Measurements from ENCODE around the gene SPINK13. TPM values are rescaled to one million over a fixed set of nuclear protein-coding genes. Genes with fewer than 3 reads are reported as not detected.
"Not testable (repeated sequence)": the region's sequence is repeated elsewhere in the genome, so short reads cannot be mapped to it uniquely, and the experiment has no call there.

SPINK13 gene
- under 1 TPM; 0.17 to 0.59 (median 0.37) TPM for polyA plus RNA-seq (ENCODE audit: insufficient read length in 3 of 3)

- no peak for DNase-seq (ENCODE audit: low read depth in 3 of 3, low spot score in 2 of 3)
Measured at GRCh38 chr5:148268566-148268965, at the start of gene SPINK13. Gene SPINK13 (plus strand): TSS chr5:148268794. CDS start chr5:148270073, 1,279 bp downstream.

GRCh38 chr5:148221508-148221907 is 47.1 kb upstream of the SPINK13 start:
- DNase-seq (ENCODE audit: low read depth in 3 of 3, low spot score in 2 of 3), result no peak

- DNase-seq (ENCODE audit: low read depth in 3 of 3, low spot score in 2 of 3), result no peak
Measured at GRCh38 chr5:148224117-148224742, 44.4 kb upstream of the SPINK13 start.

- no peak for DNase-seq (ENCODE audit: low read depth in 3 of 3, low spot score in 2 of 3)
Measured at GRCh38 chr5:148228392-148228984, 40.1 kb upstream of the SPINK13 start.

DNA sequence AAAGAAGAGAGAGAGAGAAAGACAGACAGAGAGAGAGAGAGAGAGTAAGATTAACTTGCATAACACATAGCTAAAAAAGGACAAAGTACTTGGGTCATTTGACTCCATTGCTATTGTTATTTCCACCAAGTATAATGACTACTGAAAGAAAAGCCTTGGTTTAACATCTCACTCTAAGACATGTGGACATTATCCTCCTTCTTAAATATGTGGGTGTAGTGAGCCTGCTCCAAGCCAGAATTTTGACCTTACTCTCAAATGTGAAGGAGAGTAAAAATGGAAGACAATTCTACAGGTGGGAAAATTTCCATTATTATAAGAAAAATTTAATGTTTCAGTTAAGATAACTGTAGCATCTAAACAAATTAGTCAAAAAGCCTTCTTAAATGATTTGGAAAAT is 38.8 kb upstream of the SPINK13 start:
- no peak for DNase-seq (ENCODE audit: low read depth in 3 of 3, low spot score in 2 of 3)

GRCh38 chr5:148230240-148230639 is 38.4 kb upstream of the SPINK13 start:
- DNase-seq (ENCODE audit: low read depth in 3 of 3, low spot score in 2 of 3), result no peak

DNA sequence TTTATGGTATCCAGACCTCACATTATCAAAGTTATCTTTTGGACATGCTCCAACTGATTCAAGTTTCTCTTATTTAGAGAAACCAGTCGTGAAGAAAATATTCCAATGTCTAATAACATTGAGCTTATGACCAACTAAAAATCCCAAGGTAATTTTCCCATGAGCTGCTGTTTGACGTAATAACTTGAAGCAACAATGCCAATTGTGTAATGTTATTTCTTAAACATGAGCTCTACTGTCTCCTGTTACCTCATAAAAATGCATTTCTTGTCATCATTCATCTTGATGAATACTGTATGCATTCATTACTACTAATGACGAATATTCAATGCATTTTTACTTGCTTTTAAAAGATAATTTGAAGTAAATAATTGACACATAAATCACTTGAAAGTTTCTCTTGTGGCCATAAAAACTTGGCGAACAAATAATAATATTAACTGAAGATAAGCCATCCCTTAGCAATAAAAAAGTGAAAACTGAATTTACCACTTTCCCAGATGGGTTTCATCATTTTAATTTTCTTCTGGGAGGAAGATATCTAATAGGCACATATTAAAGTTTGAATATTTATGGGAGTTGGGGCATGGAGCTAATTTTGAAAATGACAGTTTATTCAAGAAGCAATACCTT is 30.7 kb upstream of the SPINK13 start:
- DNase-seq (ENCODE audit: low read depth in 3 of 3, low spot score in 2 of 3), result peak in 1 of 3 donors; percentile 7

DNA sequence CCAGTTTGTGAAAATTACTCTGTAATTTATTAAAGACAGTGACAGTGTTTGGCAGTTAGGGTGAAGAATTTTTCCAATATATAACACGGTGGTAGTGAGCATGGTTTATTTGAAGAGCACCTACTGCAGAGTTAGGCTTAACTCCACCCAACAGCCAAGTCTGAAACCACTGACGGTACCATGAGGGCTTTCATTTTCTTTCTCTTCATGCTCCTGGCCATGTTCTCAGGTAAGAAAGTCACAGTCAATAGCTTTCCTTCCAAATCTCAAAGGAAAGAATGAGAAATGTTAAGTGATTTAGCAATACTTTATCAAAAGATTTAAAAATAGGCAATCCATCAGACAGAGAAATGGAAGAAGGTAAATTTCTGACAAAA is 30.2 kb upstream of the SPINK13 start, which contains the start of gene MARCOL:
Gene MARCOL, plus strand, starts transcription at position 108 of the 377 bp plus-strand sequence. Its CDS starts 73 bp downstream, at position 181.
- DNase-seq (ENCODE audit: low read depth in 3 of 3, low spot score in 2 of 3), result no peak

DNA sequence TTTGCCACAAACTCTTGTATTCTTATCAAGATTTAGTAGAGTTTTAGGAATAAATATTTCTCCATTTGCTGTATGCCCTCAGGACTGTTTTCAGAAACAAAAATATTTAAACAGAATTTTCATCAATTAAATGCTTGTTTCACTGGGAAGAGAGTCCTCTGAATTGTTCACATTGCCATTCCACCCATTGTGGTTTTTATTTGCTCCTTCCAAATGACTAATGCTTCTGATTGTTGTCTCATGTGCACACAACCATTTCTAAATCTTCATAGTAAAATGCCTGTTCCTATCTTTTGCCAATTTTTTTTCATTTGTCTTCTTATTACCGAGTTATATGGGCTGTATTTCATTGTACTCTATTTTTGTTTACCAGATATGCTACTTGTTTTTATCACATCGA is 19.7 kb upstream of the SPINK13 start:
- DNase-seq (ENCODE audit: low read depth in 3 of 3, low spot score in 2 of 3), result no peak

- no peak for DNase-seq (ENCODE audit: low read depth in 3 of 3, low spot score in 2 of 3)
Measured at GRCh38 chr5:148255456-148255855, 13.1 kb upstream of the SPINK13 start.

DNA sequence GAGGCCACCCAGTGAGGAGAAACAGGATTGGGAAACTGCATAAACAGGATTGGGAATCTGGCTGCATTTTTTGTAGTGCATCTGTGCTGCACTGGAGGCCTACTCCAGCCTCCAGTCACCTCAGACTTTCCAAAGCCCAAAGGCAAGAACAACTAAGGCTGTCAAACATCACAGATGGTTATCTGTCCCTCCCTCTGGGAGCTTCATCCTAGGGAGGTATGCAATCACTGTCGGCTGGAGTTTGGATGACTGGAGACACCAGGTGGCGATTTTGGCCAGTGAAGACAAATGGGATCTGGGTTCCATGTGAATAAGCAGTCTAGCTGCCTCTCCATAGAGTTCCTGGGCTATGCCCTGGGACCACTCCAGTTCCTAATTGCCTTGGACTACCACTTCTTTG is 9.3 kb upstream of the SPINK13 start:
- DNase-seq (ENCODE audit: low read depth in 3 of 3, low spot score in 2 of 3), result no peak

- DNase-seq (ENCODE audit: low read depth in 3 of 3, low spot score in 2 of 3), result no peak
Measured at GRCh38 chr5:148261221-148261620, 7.4 kb upstream of the SPINK13 start.

DNA sequence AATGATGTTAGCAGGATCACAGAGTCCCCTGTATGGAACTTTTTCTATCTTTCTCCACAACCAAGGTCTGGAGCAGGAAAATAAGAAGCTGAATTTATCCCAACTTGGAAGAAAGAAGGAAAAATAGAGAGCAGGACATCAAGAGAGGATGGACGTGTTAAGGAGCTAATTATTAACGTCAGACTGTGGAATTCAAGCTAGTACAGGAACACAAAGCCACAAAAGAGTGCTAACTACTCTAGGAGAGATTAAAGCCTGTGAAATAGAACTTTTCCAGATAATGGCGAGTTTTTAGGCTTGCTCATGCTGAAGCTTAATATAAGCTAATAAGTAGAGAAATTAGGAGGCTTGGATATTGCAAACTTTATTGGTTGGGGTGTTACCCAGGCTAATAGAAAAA is 632 bp upstream of the SPINK13 start:
- no peak for DNase-seq (ENCODE audit: low read depth in 3 of 3, low spot score in 2 of 3)

DNA sequence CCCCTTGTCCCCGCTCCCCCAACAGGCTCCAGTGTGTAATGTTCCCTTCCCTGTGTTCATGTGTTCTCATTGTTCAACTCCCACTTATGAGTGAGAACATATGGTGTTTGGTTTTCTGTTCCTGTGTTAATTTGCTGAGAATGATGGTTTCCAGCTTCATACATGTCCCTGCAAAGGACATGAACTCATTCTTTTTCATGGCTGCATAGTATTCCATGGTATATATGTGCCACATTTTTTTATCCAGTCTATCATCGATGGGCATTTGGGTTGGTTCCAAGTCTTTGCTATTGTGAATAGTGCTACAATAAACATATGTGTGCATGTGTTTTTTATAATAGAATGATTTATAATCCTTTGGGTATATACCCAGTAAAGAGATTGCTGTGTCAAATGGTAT is 6.5 kb downstream of the SPINK13 start:
- not testable (repeated sequence) for DNase-seq (ENCODE audit: low read depth in 3 of 3, low spot score in 2 of 3)

DNA sequence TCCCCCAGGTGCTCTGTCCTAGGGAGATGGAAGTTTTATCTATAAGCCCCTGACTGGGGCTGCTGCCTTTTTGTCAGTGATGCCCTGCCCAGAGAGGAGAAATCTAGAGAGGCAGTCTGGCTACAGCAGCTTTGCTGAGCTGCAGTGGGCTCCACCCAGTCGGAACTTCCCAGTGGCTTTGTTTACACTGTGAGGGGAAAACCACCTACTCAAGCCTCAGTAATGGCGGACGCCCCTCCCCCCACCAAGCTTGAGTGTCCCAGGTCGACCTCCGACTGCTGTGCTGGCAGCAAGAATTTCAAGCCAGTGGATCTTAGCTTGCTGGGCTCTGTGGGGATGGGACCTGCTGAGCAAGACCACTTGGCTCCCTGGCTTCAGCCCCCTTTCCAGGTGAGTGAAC is 12.3 kb downstream of the SPINK13 start:
- DNase-seq (ENCODE audit: low read depth in 3 of 3, low spot score in 2 of 3), result not testable (repeated sequence)

DNA sequence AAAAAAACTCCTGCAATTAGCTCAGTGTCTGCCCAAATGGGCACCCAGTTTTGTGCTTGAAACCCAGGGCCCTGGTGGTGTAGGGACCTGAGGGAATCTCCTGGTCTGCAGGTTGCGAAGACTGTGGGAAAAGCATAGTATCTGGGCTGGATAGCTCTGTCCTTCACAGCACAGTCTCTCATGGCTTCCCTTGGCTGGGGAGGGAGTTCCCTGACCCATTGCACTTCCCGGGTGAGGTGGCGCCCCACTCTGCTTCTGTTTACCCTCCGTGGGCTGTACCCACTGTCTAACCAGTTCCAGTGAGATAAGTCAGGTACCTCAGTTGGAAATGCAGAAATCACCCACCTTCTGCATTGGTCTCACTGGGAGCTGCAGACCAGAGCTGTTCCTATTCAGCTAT is 12.7 kb downstream of the SPINK13 start:
- DNase-seq (ENCODE audit: low read depth in 3 of 3, low spot score in 2 of 3), result not testable (repeated sequence)

- no peak for DNase-seq (ENCODE audit: low read depth in 3 of 3, low spot score in 2 of 3)
Measured at GRCh38 chr5:148290271-148291195, 21.9 kb downstream of the SPINK13 start.

- no peak for DNase-seq (ENCODE audit: low read depth in 3 of 3, low spot score in 2 of 3)
Measured at GRCh38 chr5:148297731-148298130, 29.1 kb downstream of the SPINK13 start.

DNA sequence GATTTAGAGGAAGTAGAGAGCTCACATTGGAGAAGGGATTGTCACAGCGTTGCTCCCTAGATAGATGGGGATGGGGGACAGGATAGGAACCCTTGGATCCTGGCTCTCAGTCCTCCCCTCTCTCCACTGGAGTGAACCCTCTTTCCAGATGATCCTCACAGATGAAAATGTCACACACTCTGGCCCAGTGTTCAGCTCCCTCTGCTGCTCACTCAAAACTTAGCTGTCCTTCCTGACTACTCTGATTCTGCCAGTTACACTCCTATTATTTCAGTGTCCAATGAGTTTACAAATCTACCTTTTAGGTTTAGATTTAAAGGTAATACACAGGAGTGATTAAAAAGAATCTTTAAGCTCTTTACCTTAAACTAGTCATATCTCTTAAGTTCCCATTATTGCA is 37.9 kb downstream of the SPINK13 start:
- DNase-seq (ENCODE audit: low read depth in 3 of 3, low spot score in 2 of 3), result no peak

DNA sequence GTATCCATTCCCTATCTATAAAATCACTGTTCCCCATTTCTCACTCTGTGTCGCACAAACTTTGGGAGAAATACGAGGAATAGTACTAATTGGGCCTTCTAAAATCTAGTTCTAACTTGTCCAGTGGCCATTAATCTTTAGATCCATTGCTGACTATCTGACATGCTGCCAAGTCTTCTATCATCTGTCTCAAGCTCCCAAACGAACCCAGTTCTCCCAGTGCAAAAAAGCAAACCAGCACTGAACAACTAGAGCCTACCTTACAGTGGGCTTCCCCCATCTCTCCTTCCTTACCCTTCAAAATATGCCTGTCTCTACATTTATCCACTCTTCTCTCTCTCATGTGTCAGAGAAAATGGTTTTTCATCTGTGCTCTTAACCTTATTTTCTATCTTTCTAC is 40.4 kb downstream of the SPINK13 start:
- no peak for DNase-seq (ENCODE audit: low read depth in 3 of 3, low spot score in 2 of 3)

GRCh38 chr5:148309746-148310145 is 41.2 kb downstream of the SPINK13 start:
- DNase-seq (ENCODE audit: low read depth in 3 of 3, low spot score in 2 of 3), result no peak

Measured in right renal cortex interstitium (tissue), 3 donors.